IMR-90 (cell line): ENCODE measurements around the gene SLC50A1. TPM values are rescaled to one million over a fixed set of nuclear protein-coding genes. Genes with fewer than 3 reads are reported as not detected.

Experiments
- ATAC-seq: fragments of 200-7000 bp; cut with Tn5 transposase; 2 replicates; pipeline ENCODE4 v1.9.1; 2020; ENCODE audit warnings: low read depth, mild to moderate bottlenecking, moderate library complexity
- BruUV-seq: library from RNA; stranded (reverse); fragments of 400-500 nt; replicated peaks from 2 replicates; lab custom pipeline; 2021; lab: Mats Ljungman, UMichigan
- CTCF ChIA-PET: fragments of 300-600 bp; formaldehyde crosslinking; extraction: SDS; loops from one replicate; lab custom pipeline; 2021; ENCODE audit warnings: antibody characterized with exemption; lab: Yijun Ruan, JAX
- POLR2A ChIA-PET: fragments of 300-600 bp; sonication (Branson Sonifier 250); formaldehyde crosslinking; loops from one replicate; lab custom pipeline; 2022; ENCODE audit warnings: antibody characterized with exemption; ENCODE audit not compliant: unreplicated experiment; lab: Charles Lee
- DNase-seq: peaks from one replicate; pipeline ENCODE4 v3.0.0; 2013
- H2AFZ ChIP-seq: replicated peaks from 2 replicates; pipeline ENCODE3; 2013; ENCODE audit warnings: low read length, mild to moderate bottlenecking; ENCODE audit not compliant: poor library complexity
- H2AK5ac ChIP-seq: 2 replicates; pipeline ENCODE4 v1.6.1; 2013; ENCODE audit warnings: low read depth, low read length, inconsistent platforms
- H2AK9ac ChIP-seq: replicated peaks from 2 replicates; pipeline ENCODE3; 2013; ENCODE audit warnings: mild to moderate bottlenecking, low read depth, low read length, moderate library complexity; ENCODE audit not compliant: poor library complexity
- H2BK120ac ChIP-seq: 2 replicates; pipeline ENCODE4 v1.6.1; 2013; ENCODE audit warnings: low read depth, low read length, inconsistent platforms
- H2BK15ac ChIP-seq: 3 replicates; pipeline ENCODE4 v1.6.1; 2013; ENCODE audit warnings: low read depth, low read length, inconsistent platforms
- H2BK20ac ChIP-seq: 2 replicates; pipeline ENCODE4 v1.6.1; 2013; ENCODE audit warnings: low read depth, mild to moderate bottlenecking, inconsistent platforms, low read length, moderate library complexity
- H2BK5ac ChIP-seq: 2 replicates; pipeline ENCODE4 v1.6.1; 2013; ENCODE audit warnings: mild to moderate bottlenecking, low read depth, low read length, inconsistent platforms; ENCODE audit not compliant: poor library complexity, severe bottlenecking
- H3K14ac ChIP-seq: replicated peaks from 2 replicates; pipeline ENCODE4 v1.6.1; 2013; ENCODE audit warnings: low read depth, low read length, inconsistent platforms
- H3K18ac ChIP-seq: 2 replicates; pipeline ENCODE4 v1.6.1; 2013; ENCODE audit warnings: low read depth, low read length, control low read depth
- H3K23ac ChIP-seq: 2 replicates; pipeline ENCODE4 v1.6.1; 2013; ENCODE audit warnings: low read depth, low read length, inconsistent platforms
- H3K27ac ChIP-seq: 2 replicates; pipeline ENCODE4 v1.5.1; 2013; ENCODE audit warnings: mild to moderate bottlenecking, control low read depth, low read length; ENCODE audit not compliant: insufficient read depth
- H3K27me3 ChIP-seq: 2 replicates; pipeline ENCODE4 v1.6.1; 2013; ENCODE audit warnings: low read length; ENCODE audit not compliant: control insufficient read depth, insufficient read depth
- H3K36me3 ChIP-seq: 2 replicates; pipeline ENCODE4 v1.6.1; 2013; ENCODE audit warnings: low read length, mixed read lengths; ENCODE audit not compliant: control insufficient read depth, insufficient read depth
- H3K4ac ChIP-seq: 2 replicates; pipeline ENCODE4 v1.6.1; 2013; ENCODE audit warnings: low read depth, low read length, inconsistent platforms
- H3K4me1 ChIP-seq: 2 replicates; pipeline ENCODE4 v1.6.1; 2013; ENCODE audit warnings: low read length, mixed read lengths; ENCODE audit not compliant: control insufficient read depth, insufficient read depth
- H3K4me2 ChIP-seq: 2 replicates; pipeline ENCODE4 v1.6.1; 2013; ENCODE audit warnings: low read depth, mild to moderate bottlenecking, control low read depth, low read length, moderate library complexity
- H3K4me3 ChIP-seq: 2 replicates; pipeline ENCODE4 v1.5.1; 2013; ENCODE audit warnings: low read depth, mild to moderate bottlenecking, control low read depth, low read length, moderate library complexity; ENCODE audit not compliant: insufficient read depth
- H3K56ac ChIP-seq: 2 replicates; pipeline ENCODE4 v1.6.1; 2013; ENCODE audit warnings: low read length, inconsistent platforms; ENCODE audit not compliant: insufficient read depth; ENCODE audit errors: extremely low read depth
- H3K79me1 ChIP-seq, 2 experiments: 2 replicates each; pipeline ENCODE4 v1.6.1; 2013; ENCODE audit warnings: low read length in 2 of 2, inconsistent platforms in 1 of 2, low read depth in 1 of 2
- H3K9ac ChIP-seq: 2 replicates; pipeline ENCODE4 v1.6.1; 2013; ENCODE audit warnings: low read depth, low read length, control low read depth
- H3K9me1 ChIP-seq: 2 replicates; pipeline ENCODE4 v1.6.1; 2013; ENCODE audit warnings: low read length, inconsistent platforms; ENCODE audit not compliant: insufficient read depth
- H3K9me3 ChIP-seq: 2 replicates; pipeline ENCODE4 v1.6.1; 2013; ENCODE audit warnings: low read length; ENCODE audit not compliant: control insufficient read depth, insufficient read depth
- H4K20me1 ChIP-seq: 2 replicates; pipeline ENCODE4 v1.6.1; 2013; ENCODE audit warnings: low read length, inconsistent platforms; ENCODE audit not compliant: insufficient read depth
- H4K5ac ChIP-seq: 2 replicates; pipeline ENCODE4 v1.6.1; 2013; ENCODE audit warnings: mild to moderate bottlenecking, low read depth, low read length, control low read depth
- H4K8ac ChIP-seq, 2 experiments: 2 replicates each; pipeline ENCODE4 v1.6.1; 2013; ENCODE audit warnings: low read depth in 2 of 2, low read length in 2 of 2, control low read depth in 1 of 2, inconsistent platforms in 1 of 2
- H4K91ac ChIP-seq: 2 replicates; pipeline ENCODE4 v1.6.1; 2013; ENCODE audit warnings: low read depth, low read length, inconsistent platforms; ENCODE audit not compliant: insufficient read depth
- FOS ChIP-seq: fragments of 150-350 bp; IDR thresholded peaks from 2 replicates; pipeline ENCODE4 v1.6.1; 2016; ENCODE audit warnings: low read depth, low read length
- NFE2L2 ChIP-seq: fragments of 150-350 bp; IDR thresholded peaks from 2 replicates; pipeline ENCODE4 v1.6.1; 2016; ENCODE audit warnings: low read depth, mild to moderate bottlenecking, low read length
- POLR2A ChIP-seq: IDR thresholded peaks from 2 replicates; pipeline ENCODE4 v1.6.1; 2012; ENCODE audit warnings: mild to moderate bottlenecking, low read depth, low read length
- RAD21 ChIP-seq: IDR thresholded peaks from 2 replicates; pipeline ENCODE4 v1.6.1; 2012; ENCODE audit warnings: low read length, improper control_type of control experiment
- USF2 ChIP-seq: fragments of 150-350 bp; IDR thresholded peaks from 2 replicates; pipeline ENCODE4 v1.6.1; 2017; ENCODE audit warnings: mild to moderate bottlenecking, antibody characterized with exemption, low read length, low read depth
- WGBS, 2 experiments: methylation state at CpG; one replicate each; pipeline versions ENCODE4 v1.1.5 to v1.1.7; 2013; ENCODE audit warnings: missing lambda C conversion rate in 2 of 2; ENCODE audit not compliant: insufficient read length in 1 of 2; ENCODE audit errors: extremely low coverage in 2 of 2; 5-methylcytosine and 5-hydroxymethylcytosine counted together
- dilution Hi-C: fragments of 300-500 bp; cut with HindIII; formaldehyde crosslinking; loops from one replicate; pipeline ENCODE4 v1.14.3; 2018; ENCODE audit warnings: low sequenced_read_pairs; ENCODE audit not compliant: unreplicated experiment
- in situ Hi-C: fragments of 300-500 bp; cut with MboI; formaldehyde crosslinking; loops from 3 replicates; pipeline ENCODE4 v1.14.3; 2019; ENCODE audit warnings: low sequenced_read_pairs, inconsistent platforms, mixed read lengths
- intact Hi-C: fragments of 100-400 bp; cut with micrococcal nuclease; formaldehyde crosslinking; loops from 2 replicates; pipeline ENCODE4 v1.10.0; 2022
- polyA plus RNA-seq, 3 experiments: library from polyadenylated mRNA; depleted of rRNA; stranded (reverse); fragments of >200 nt; gene quantifications; 2 replicates each; pipeline ENCODE4 v1.2.3, GENCODE V29; 2012; ENCODE audit warnings: low replicate concordance in 1 of 3
- total RNA-seq: library from RNA; depleted of rRNA; stranded (reverse); fragments of >200 nt; gene quantifications from 2 replicates; pipeline ENCODE4 v1.2.3, GENCODE V29; 2012

The SLC50A1 gene
- total and polyA plus RNA-seq, 2 of the 4 experiments (the other 2 are of a cell fraction), result 20.6 to 20.8 TPM

DNA sequence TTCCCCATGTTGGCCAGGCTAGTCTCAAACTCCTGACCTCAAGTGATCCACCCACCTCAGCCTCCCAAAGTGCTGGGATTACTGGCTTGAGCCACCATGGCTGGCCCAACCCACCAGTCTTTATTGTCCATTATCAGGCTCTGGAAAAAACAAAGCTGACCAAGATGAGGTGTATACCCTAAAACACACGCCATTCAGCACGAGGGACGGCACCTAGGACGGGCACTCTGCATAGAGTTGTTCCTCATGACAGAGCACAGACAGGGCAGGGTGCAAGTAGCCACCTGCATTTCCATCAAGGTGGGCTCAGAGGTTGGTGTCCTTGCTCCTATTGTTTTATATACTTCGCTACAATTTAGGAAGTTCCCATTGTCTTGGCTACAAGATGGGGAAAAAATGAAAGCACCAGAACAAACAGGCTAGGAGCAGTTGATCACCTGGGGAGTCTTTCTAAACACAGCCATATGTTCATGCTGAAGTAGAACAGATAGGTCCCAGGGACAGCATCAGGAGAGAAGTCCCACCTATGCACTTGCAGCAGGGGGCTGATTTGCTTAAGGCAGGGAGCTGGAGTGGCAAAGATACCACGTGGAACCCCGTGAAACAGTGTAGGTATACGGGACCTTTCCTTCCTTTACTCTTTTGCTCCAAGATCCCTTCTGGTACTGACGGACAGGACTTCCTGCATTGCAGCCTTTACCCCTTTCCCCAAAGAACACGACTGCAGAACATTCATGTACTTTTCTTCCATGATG is 33.0 kb downstream of the SLC50A1 start:
- Histone ChIP-seq H3K4me3 (no peak overlapping the region), H3K36me3 (peaks cover 16% of the 10 kb centered on the region), H3K23ac (no peak overlapping the region), H3K9me1 (no peaks in the 10 kb centered on the region; the same call in 1 of the 2 replicates), H3K27ac (no peak overlapping the region), H2BK20ac (no peak overlapping the region), H4K91ac (no peak overlapping the region), H2AFZ (no peak overlapping the region), H3K79me1 (peaks cover 0 to 22% of the 10 kb centered on the region in 2 experiments), H2AK5ac (no peak overlapping the region), H2BK5ac (no peak overlapping the region), H3K9ac (no peak overlapping the region), H3K18ac (no peak overlapping the region), H3K4ac (no peak overlapping the region), H3K14ac (no peak overlapping the region), H2BK120ac (no peak overlapping the region), H3K4me1 (peaks cover 4% of the 10 kb centered on the region; the same call in 1 of the 2 replicates), H4K5ac (no peak overlapping the region), H2AK9ac (no peak overlapping the region), H3K56ac (no peak overlapping the region), H4K20me1 (no peaks in the 10 kb centered on the region), H3K4me2 (no peak overlapping the region), H4K8ac (no peak overlapping the region), H3K27me3 (peaks cover 6% of the 10 kb centered on the region; the same call in 1 of the 2 replicates), H3K9me3 (no peaks in the 10 kb centered on the region), H2BK15ac (no peak overlapping the region)
- BruUV-seq, result no TSS peak
- intact Hi-C loops (no loop called here), in situ Hi-C loops (loop anchor here (5.0 kb wide), 1 partner anchor 76 kb away; no protein-coding TSS in a partner anchor), dilution Hi-C loops (no loop called here)
- CTCF ChIA-PET, result interaction anchor here (1.0 to 3.1 kb wide), 6 partner anchors 25 to 684 kb away, joined by 3 to 18 read pairs (median 5); no protein-coding TSS in a partner anchor
- 80% methylated on average over 2 of the region's 10 CpGs; no CpG with 5 or more reads in 1 of the 2 experiments for WGBS, 2 experiments
- no peak for ATAC-seq
- DNase-seq, result no peak
- TF ChIP-seq FOS, result no peak
- no peak for TF ChIP-seq RAD21
- no peak for TF ChIP-seq NFE2L2
- TF ChIP-seq POLR2A, result no peak
- no peak for TF ChIP-seq USF2
- POLR2A ChIA-PET, result no interaction called here
